GM12872 (cell line): Measurements from ENCODE around the gene LHX1.

Experiments used
- TF ChIP-seq, protein P1 (sequence below): IDR thresholded peaks from 3 replicates; pipeline ENCODE4 v1.5.1; 2011; ENCODE audit warnings: low read depth, mild to moderate bottlenecking, low read length, moderate library complexity; ENCODE audit not compliant: insufficient read depth

The LHX1 gene

DNA sequence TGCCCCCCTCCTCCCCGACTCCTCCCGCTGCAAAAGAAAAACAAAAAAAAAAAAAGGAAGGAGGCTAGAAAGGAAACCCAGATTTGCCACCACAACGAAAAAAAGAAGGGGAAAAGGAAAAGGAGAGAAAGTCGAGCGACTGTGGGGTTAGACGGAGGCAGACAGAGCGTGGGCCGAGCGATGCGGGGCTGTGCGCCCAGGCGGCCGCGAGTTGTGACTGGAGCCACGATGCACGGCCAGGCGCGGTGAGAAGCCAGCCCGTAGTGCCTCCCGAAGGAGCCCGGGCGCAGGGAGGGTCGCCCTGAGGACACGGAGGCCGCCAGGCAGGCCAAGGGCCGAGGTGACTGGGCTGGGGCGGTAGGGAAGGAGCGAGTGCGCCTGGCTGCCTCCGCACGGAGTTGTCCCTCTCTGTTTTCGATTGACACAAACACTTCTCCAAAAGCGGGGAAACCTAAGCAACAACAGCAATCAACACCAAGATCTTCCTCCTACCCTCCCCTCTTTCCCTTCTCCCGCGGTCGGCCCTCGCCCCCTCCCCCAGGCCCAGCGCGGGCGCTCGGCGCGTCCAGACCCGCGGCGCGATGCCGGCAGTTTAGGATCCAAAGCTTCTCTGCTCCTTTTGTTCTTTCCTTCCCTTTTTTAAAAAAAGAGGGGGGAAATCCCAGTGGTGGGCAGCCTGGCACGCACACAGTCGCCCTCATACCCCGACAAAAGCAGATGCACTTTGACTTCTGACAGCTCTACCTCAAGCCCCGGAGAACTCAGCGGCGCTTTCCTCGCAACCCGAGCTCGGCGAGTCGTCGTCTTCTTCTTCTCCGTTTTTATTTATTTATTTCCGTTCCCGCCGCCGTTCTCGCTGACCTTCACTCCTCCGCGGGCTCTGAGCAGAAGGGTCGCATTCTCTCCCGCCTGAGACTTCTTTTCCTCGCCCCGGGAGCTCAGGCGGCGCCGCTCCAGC is at the start of gene LHX1:
Gene LHX1, plus strand, starts transcription at position 475 of the 958 bp plus-strand sequence. CDS start 723 bp downstream, outside the sequence.
- TF ChIP-seq, protein P1, sequence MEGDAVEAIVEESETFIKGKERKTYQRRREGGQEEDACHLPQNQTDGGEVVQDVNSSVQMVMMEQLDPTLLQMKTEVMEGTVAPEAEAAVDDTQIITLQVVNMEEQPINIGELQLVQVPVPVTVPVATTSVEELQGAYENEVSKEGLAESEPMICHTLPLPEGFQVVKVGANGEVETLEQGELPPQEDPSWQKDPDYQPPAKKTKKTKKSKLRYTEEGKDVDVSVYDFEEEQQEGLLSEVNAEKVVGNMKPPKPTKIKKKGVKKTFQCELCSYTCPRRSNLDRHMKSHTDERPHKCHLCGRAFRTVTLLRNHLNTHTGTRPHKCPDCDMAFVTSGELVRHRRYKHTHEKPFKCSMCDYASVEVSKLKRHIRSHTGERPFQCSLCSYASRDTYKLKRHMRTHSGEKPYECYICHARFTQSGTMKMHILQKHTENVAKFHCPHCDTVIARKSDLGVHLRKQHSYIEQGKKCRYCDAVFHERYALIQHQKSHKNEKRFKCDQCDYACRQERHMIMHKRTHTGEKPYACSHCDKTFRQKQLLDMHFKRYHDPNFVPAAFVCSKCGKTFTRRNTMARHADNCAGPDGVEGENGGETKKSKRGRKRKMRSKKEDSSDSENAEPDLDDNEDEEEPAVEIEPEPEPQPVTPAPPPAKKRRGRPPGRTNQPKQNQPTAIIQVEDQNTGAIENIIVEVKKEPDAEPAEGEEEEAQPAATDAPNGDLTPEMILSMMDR: no peak

DNA sequence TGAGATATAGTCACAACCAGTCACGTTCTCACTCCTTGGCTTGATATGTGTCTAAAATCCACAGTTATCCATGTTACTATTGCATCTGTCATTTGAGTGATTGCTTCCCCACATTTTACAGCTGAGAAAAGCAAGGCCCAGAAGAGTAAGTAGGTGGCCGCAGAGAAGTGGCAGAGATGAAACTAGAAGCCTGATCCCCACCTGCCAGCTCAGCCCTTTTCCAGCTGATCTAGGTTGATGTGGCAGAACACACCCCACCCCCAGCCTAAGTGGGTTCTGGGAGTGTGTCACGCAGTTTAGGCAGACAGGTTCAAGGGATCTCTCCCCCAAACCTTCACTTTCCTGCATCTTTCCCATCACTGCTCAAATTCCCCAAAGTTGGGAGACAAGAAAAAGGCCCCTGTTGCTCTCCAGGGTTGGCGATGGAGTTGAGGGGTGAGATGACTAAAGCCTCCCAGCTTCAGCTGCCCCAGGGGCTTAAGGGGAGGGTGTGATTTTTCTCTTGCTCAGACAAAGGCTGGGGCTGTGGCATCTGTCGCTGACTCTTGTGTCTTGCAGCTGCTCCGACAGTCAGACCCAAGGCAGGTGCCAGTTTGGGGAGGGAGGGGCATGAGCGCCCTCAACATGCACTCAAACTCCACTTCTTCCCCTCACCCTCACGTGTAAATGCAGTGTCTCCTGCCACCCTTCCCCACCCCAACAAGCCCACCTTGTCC is 48.9 kb upstream of the LHX1 start:
- TF ChIP-seq, protein P1: no peak

- TF ChIP-seq, protein P1: no peak
These were observed 47.4 kb upstream of the LHX1 start for GRCh38 chr17:36889770-36890349.

DNA sequence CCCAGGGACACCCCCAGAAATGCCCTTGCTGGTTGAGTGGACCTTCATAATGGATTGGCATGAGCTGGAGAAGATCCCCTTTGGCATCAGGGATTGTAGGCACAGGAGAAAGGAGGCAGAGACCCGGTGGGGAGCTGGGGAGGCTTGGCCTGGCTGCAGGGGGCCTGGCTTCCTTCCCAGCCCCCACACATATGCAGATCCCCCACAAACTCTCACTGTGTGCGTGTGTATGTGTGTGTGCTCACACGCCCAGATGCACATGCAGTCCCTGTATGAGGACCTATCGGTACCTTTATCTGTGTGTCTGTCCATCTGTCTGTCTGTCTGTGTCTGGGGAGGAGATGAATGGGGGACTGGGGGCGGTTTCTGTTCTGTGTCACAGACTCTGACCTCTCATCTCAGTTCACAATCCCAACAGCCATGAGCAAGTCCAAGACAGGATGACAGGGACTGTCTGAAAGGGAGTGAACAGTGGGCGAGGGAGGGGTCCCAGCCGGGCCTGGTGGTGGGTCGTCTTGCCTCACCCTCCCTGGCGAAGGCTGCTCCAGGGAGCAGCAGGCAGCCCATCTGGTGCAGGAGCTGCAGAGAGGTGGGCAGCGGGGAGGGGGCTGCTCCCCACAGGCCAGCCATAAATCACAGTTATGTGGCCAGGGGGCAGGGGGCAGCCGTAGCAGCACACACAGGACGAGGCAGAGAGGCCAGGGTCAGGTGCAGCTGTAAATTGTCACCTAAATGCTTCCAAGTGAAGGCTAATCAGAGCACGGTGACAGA is 46.7 kb upstream of the LHX1 start:
- TF ChIP-seq, protein P1: no peak

GRCh38 chr17:36892112-36892838 is 45.0 kb upstream of the LHX1 start:
- TF ChIP-seq, protein P1: no peak

GRCh38 chr17:36894177-36894576 is 43.1 kb upstream of the LHX1 start:
- TF ChIP-seq, protein P1: no peak
